ENCODE measurements around the gene AFDN.

- TF ChIP-seq CTCF (IDR thresholded peaks at IDR 0.05) (no peak), POLR2A (IDR thresholded peaks at IDR 0.05) (no peak)
Measured at GRCh38 chr6:167888098-167888497, 61.4 kb downstream of the AFDN start.
